Endodermal cell (in vitro differentiated cells): ENCODE measurements around the gene BBC3. TPM values are rescaled to one million over a fixed set of nuclear protein-coding genes. Genes with fewer than 3 reads are reported as not detected.

Experiments
- DNase-seq: peaks from one replicate; pipeline ENCODE4 v3.0.0-alpha.2; 2017
- H3K27ac ChIP-seq: 2 replicates; pipeline ENCODE4 v1.5.1; 2013; ENCODE audit warnings: mild to moderate bottlenecking, low read depth, low read length, moderate library complexity
- H3K27me3 ChIP-seq: 2 replicates; pipeline ENCODE4 v1.6.1; 2013; ENCODE audit warnings: mild to moderate bottlenecking, low read length, moderate library complexity; ENCODE audit not compliant: insufficient read depth, control insufficient read depth, poor library complexity, severe bottlenecking
- H3K36me3 ChIP-seq: 2 replicates; pipeline ENCODE4 v1.7.0; 2013; ENCODE audit warnings: mild to moderate bottlenecking, low read length, moderate library complexity; ENCODE audit not compliant: control insufficient read depth, insufficient read depth
- H3K4me1 ChIP-seq: one replicate; pipeline ENCODE4 v1.7.0; 2013; ENCODE audit warnings: low read length; ENCODE audit not compliant: control insufficient read depth, insufficient read depth
- H3K4me3 ChIP-seq: 2 replicates; pipeline ENCODE4 v1.5.1; 2013; ENCODE audit warnings: mild to moderate bottlenecking, low read length, moderate library complexity
- H3K9ac ChIP-seq: 2 replicates; pipeline ENCODE4 v1.6.1; 2013; ENCODE audit warnings: mild to moderate bottlenecking, low read length, moderate library complexity; ENCODE audit not compliant: poor library complexity, severe bottlenecking; ENCODE audit errors: extremely low read depth
- H3K9me3 ChIP-seq: 2 replicates; pipeline ENCODE4 v1.6.1; 2013; ENCODE audit warnings: mild to moderate bottlenecking, low read length, moderate library complexity; ENCODE audit not compliant: control insufficient read depth
- H3K27ac Mint-ChIP-seq: 2 replicates; pipeline ENCODE4 v1.8.0; 2020; ENCODE audit warnings: mixed read lengths
- H3K27me3 Mint-ChIP-seq: 2 replicates; pipeline ENCODE4 v1.8.0; 2021; ENCODE audit warnings: mild to moderate bottlenecking, mixed read lengths; ENCODE audit not compliant: insufficient read depth
- H3K36me3 Mint-ChIP-seq: 2 replicates; pipeline ENCODE4 v1.8.0; 2020; ENCODE audit warnings: low read depth, mixed read lengths
- H3K4me1 Mint-ChIP-seq: 2 replicates; pipeline ENCODE4 v1.8.0; 2020; ENCODE audit warnings: mixed read lengths
- H3K4me3 Mint-ChIP-seq: 2 replicates; pipeline ENCODE4 v1.8.0; 2020; ENCODE audit warnings: mild to moderate bottlenecking, moderate library complexity, mixed read lengths
- H3K9me3 Mint-ChIP-seq: 2 replicates; pipeline ENCODE4 v1.8.0; 2020; ENCODE audit warnings: mild to moderate bottlenecking, mixed read lengths
- CTCF ChIP-seq: fragments of 200-600 bp; sonication (generic); conservative IDR thresholded peaks from 2 replicates; pipeline ENCODE4 v1.5.0; 2021; ENCODE audit warnings: antibody characterized with exemption, mild to moderate bottlenecking
- WGBS, 2 experiments: methylation state at CpG; one replicate each; pipeline versions ENCODE4 v1.1.5 to v1.1.7; 2013; ENCODE audit warnings: missing lambda C conversion rate in 2 of 2, mixed read lengths in 1 of 2; ENCODE audit not compliant: insufficient coverage in 1 of 2, insufficient read length in 1 of 2; 5-methylcytosine and 5-hydroxymethylcytosine counted together
- total RNA-seq, 2 donors: library from RNA; stranded (reverse); fragmentation: NEBNext Ultra II Directional in 1 of 2; extraction: Animal tissue kit (Norgen Biotek cat#: 25700) in 1 of 2; gene quantifications; 2 replicates in 1 of 2; 3 replicates in 1 of 2; pipeline ENCODE4 v1.2.1, GENCODE V29; 2021

Gene BBC3
- total RNA-seq, 2 donors from 2014 or later, result 8.8 to 13.4 TPM

GRCh38 chr19:47243776-47244547 is 13.0 kb upstream of the BBC3 start:
- Histone ChIP-seq H3K27ac (peak overlapping the region; percentile 80), H3K36me3 (no peaks in the 10 kb centered on the region), H3K4me3 (peak overlapping the region; percentile 78), H3K27me3 (peaks cover 37% of the 10 kb centered on the region), H3K4me1 (peaks cover 6% of the 10 kb centered on the region), H3K9ac (peak overlapping the region; percentile 70), H3K9me3 (no peaks in the 10 kb centered on the region)
- Mint-ChIP-seq H3K27me3 (peaks cover 27% of the 10 kb centered on the region), H3K4me1 (peaks cover 3% of the 10 kb centered on the region), H3K4me3 (peak overlapping the region; percentile 44), H3K27ac (peak overlapping the region; percentile 85), H3K9me3 (no peaks in the 10 kb centered on the region), H3K36me3 (no peaks in the 10 kb centered on the region)
- TF ChIP-seq CTCF, result peak; percentile 100
- WGBS, 2 experiments, result 2 to 3% methylated on average over 22 to 46 of the region's 46 CpGs
- DNase-seq, result peak; percentile 99

- Histone ChIP-seq H3K4me1 (peaks cover 6% of the 10 kb centered on the region), H3K36me3 (no peaks in the 10 kb centered on the region), H3K9ac (peak overlapping the region; percentile 70), H3K27me3 (peaks cover 43% of the 10 kb centered on the region), H3K4me3 (peak overlapping the region; percentile 78), H3K27ac (no peak overlapping the region), H3K9me3 (no peaks in the 10 kb centered on the region)
- Mint-ChIP-seq H3K4me1 (peaks cover 3% of the 10 kb centered on the region), H3K27ac (peak overlapping the region; percentile 20), H3K9me3 (no peaks in the 10 kb centered on the region), H3K27me3 (peaks cover 32% of the 10 kb centered on the region), H3K4me3 (peak overlapping the region; percentile 44), H3K36me3 (no peaks in the 10 kb centered on the region)
- DNase-seq, result no peak
- no peak for TF ChIP-seq CTCF
- 11 to 22% methylated on average over 7 to 9 of the region's 9 CpGs for WGBS, 2 experiments
Measured at GRCh38 chr19:47243364-47243775, 12.4 kb upstream of the BBC3 start.

- Mint-ChIP-seq H3K27me3 (peaks cover 37% of the 10 kb centered on the region), H3K4me1 (peaks cover 3% of the 10 kb centered on the region), H3K9me3 (no peaks in the 10 kb centered on the region), H3K27ac (no peak overlapping the region), H3K4me3 (no peak overlapping the region), H3K36me3 (no peaks in the 10 kb centered on the region)
- peaks cover 44% of the 10 kb centered on the region for H3K27me3 ChIP-seq
- peaks cover 6% of the 10 kb centered on the region for H3K4me1 ChIP-seq
- TF ChIP-seq CTCF, result no peak
- H3K9me3 ChIP-seq, result no peaks in the 10 kb centered on the region
- no peak overlapping the region for H3K4me3 ChIP-seq
- DNase-seq, result no peak
- no peak overlapping the region for H3K9ac ChIP-seq
- no peak overlapping the region for H3K27ac ChIP-seq
- whole genome bisulfite sequencing, 2 experiments, result 90 to 92% methylated on average over 2 to 7 of the region's 7 CpGs
- no peaks in the 10 kb centered on the region for H3K36me3 ChIP-seq
Measured at GRCh38 chr19:47241919-47242577, 11.0 kb upstream of the BBC3 start.
